ENCODE results near the gene KRTAP10-4. TPM values are rescaled to one million over a fixed set of nuclear protein-coding genes. Genes with fewer than 3 reads are reported as not detected.

KRTAP10-4 gene
- total and polyA plus RNA-seq, 2 experiments from 2014 or later, result not detected

GRCh38 chr21:44575307-44576024 is 1.9 kb downstream of the KRTAP10-4 start:
- Histone ChIP-seq H2AFZ (no peak overlapping the region), H3K27me3 (no peaks in the 10 kb centered on the region), H3K36me3 (replicated peaks; ENCODE audit: insufficient read depth, low read depth) (no peaks in the 10 kb centered on the region), H3K4me1 (ENCODE audit: insufficient read depth) (peaks cover 3% of the 10 kb centered on the region), H3K79me2 (no peaks in the 10 kb centered on the region), H3K9me3 (ENCODE audit: low read depth) (no peaks in the 10 kb centered on the region), H3K9me2 (replicated peaks; ENCODE audit: insufficient read depth) (no peaks in the 10 kb centered on the region), H3K4me2 (no peak overlapping the region), H3K27ac (no peak overlapping the region), H4K20me1 (ENCODE audit: insufficient read depth, poor library complexity, severe bottlenecking) (no peaks in the 10 kb centered on the region), H3K4me3 (no peak overlapping the region)
- WGBS (ENCODE audit: low lambda C conversion rate, missing lambda C conversion rate), result 93% methylated on average over 20 of the region's 20 CpGs
- no peak for TF ChIP-seq CTCF (IDR thresholded peaks at IDR 0.05; ENCODE audit: poor library complexity)
- TF ChIP-seq EZH2 (IDR thresholded peaks at IDR 0.05; ENCODE audit: borderline replicate concordance), result no peak
- TF ChIP-seq EZH2phosphoT487 (IDR thresholded peaks at IDR 0.05; ENCODE audit: low read depth, severe bottlenecking, unreplicated experiment), result no peak
- DNase-seq (ENCODE audit: low spot score), result no peak

- Histone ChIP-seq H4K20me1 (ENCODE audit: insufficient read depth, poor library complexity, severe bottlenecking) (no peaks in the 10 kb centered on the region), H3K9me3 (ENCODE audit: low read depth) (no peaks in the 10 kb centered on the region)
- 96% methylated on average over 10 of the region's 10 CpGs for WGBS (ENCODE audit: low lambda C conversion rate, missing lambda C conversion rate)
Measured at GRCh38 chr21:44576025-44576420, 2.5 kb downstream of the KRTAP10-4 start.

GRCh38 chr21:44578371-44579055 is 5.0 kb downstream of the KRTAP10-4 start:
- Histone ChIP-seq H3K79me2 (no peaks in the 10 kb centered on the region), H3K9me3 (ENCODE audit: low read depth) (no peaks in the 10 kb centered on the region), H4K20me1 (ENCODE audit: insufficient read depth, poor library complexity, severe bottlenecking) (no peaks in the 10 kb centered on the region), H3K9me2 (replicated peaks; ENCODE audit: insufficient read depth) (no peaks in the 10 kb centered on the region), H3K4me1 (ENCODE audit: insufficient read depth) (peaks cover 3% of the 10 kb centered on the region), H3K4me3 (no peak overlapping the region), H2AFZ (no peak overlapping the region), H3K27ac (no peak overlapping the region), H3K36me3 (replicated peaks; ENCODE audit: insufficient read depth, low read depth) (no peaks in the 10 kb centered on the region), H3K4me2 (no peak overlapping the region), H3K27me3 (no peaks in the 10 kb centered on the region)
- 93% methylated on average over 16 of the region's 17 CpGs for WGBS (ENCODE audit: low lambda C conversion rate, missing lambda C conversion rate)
- TF ChIP-seq EZH2phosphoT487 (IDR thresholded peaks at IDR 0.05; ENCODE audit: low read depth, severe bottlenecking, unreplicated experiment) (no peak), EZH2 (IDR thresholded peaks at IDR 0.05; ENCODE audit: borderline replicate concordance) (no peak), CTCF (IDR thresholded peaks at IDR 0.05; ENCODE audit: poor library complexity) (no peak)
- no peak for DNase-seq (ENCODE audit: low spot score)

More at GRCh38 chr21:44576025-44576420, 2.5 kb downstream of the KRTAP10-4 start:
- TF ChIP-seq EZH2phosphoT487 (IDR thresholded peaks at IDR 0.05; ENCODE audit: low read depth, severe bottlenecking, unreplicated experiment) (no peak), CTCF (IDR thresholded peaks at IDR 0.05; ENCODE audit: poor library complexity) (no peak), EZH2 (IDR thresholded peaks at IDR 0.05; ENCODE audit: borderline replicate concordance) (no peak)
- Histone ChIP-seq H3K4me2 (no peak overlapping the region), H2AFZ (no peak overlapping the region), H3K4me1 (ENCODE audit: insufficient read depth) (peaks cover 3% of the 10 kb centered on the region), H3K79me2 (no peaks in the 10 kb centered on the region), H3K9me2 (replicated peaks; ENCODE audit: insufficient read depth) (no peaks in the 10 kb centered on the region), H3K36me3 (replicated peaks; ENCODE audit: insufficient read depth, low read depth) (no peaks in the 10 kb centered on the region), H3K4me3 (no peak overlapping the region), H3K27ac (no peak overlapping the region), H3K27me3 (no peaks in the 10 kb centered on the region)
- no peak for DNase-seq (ENCODE audit: low spot score)
